Activated CD8-positive, alpha-beta memory T cell treated with anti-CD3 and anti-CD28 coated beads for 48 hours (primary cell): ENCODE measurements around the gene ICA1.

Experiments
- DNase-seq, 3 experiments: peaks; one replicate each; pipeline ENCODE4 v3.0.0-alpha.2; 2020; ENCODE audit warnings: low read depth in 2 of 3, low spot score in 2 of 3

Gene ICA1

GRCh38 chr7:8201846-8202441, 60.0 kb downstream of the ICA1 start:
- DNase-seq: no peak

DNA sequence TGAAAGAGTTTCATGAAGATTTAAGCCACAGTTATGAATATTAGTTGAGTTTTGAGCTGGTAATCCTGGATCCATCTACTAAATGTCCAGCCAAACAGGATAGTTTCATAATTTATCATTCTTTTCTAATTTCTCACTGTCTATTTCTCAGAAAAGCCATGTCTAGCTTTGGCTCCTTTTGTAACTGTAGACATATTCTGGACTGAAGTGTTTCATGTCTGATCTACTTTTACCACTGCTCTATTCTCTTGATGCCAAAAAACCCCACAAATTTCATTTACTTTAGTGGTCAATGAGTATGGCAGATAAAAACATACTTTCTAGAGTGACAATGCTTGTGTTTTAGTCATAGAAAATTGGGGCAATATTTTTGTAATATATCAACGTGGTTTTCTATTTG, 61.2 kb downstream of the ICA1 start:
- DNase-seq: no peak

GRCh38 chr7:8200316-8200715, 61.7 kb downstream of the ICA1 start:
- DNase-seq: no peak

- DNase-seq: no peak
Measured at GRCh38 chr7:8197994-8198698, 63.8 kb downstream of the ICA1 start.

- no peak for DNase-seq
Measured at GRCh38 chr7:8192897-8193296, 69.1 kb downstream of the ICA1 start.

DNA sequence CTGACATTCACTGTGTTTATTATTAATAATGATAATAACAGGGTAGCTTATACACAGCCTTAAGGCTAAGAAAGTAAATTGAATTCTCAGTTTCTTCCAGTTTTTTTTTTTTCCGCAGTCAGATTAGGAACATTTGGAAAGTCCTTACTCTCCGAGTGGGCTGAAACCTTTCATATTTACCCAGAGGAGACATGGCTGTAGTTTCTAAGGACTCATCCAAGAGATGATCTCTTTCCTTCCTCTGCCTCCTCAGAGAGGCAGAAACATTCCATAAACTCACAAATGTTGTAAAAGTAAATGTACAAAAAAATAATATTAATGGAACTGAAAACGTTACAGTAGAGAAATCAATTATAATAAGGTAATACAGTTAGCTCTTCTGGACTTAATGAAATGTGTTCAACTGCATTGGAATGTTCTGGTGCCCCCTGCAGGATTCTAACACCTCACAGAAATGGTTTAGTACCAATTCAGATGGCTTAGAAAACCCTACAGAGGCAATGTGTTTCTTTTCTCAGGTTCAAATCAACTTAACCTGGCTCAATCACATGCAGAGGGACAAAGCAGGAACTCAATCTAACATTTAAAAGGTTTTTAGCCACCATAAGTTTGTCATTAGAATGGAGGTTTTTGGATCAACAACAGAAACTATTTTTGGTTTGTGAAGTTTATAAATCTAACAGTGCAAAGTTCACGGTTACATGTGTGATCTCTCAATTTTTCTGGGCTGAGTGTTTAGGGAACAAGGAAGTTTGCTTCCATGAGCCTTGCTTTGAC, 71.7 kb downstream of the ICA1 start:
- no peak for DNase-seq

DNA sequence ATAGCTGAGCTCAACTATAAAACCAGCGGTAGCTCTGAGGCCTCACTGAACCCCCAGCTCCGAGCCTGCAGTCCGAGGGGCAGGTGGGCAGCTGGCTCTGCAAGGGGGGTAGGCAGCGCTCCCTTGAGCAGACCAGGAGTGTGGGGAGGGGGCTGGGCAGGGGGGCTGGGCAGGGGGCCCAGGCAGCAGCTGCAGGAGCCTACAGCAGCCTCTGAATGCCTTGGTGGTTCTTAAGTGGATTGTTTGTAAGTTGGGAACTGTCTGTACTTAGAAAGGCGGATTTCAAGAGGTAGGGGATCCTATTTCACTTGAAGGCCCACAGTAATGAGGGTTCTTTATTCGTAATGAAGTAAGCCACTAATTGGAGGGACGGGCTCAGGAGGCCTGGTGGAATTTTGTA, 72.3 kb downstream of the ICA1 start:
- no peak for DNase-seq

GRCh38 chr7:8185926-8186683, 75.9 kb downstream of the ICA1 start:
- DNase-seq: no peak

DNA sequence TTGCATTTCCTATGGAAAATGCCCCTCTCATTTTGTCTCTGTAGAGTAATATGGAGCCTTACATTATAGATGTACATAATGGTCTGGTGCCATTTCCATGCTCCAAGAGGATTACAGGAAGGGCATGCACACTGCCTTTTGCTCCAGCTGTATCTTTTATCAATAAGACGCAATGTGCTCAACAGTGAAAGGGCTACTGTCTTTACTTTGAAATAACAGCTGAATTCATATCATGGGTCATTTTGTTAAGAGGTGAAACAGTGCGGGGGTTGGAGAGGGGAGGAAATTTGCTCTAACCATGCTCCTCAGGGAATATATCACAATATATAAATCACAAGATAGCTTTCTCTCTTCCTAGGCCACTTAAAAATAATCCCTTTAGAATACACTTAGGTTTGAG, 77.7 kb downstream of the ICA1 start:
- DNase-seq: no peak

DNA sequence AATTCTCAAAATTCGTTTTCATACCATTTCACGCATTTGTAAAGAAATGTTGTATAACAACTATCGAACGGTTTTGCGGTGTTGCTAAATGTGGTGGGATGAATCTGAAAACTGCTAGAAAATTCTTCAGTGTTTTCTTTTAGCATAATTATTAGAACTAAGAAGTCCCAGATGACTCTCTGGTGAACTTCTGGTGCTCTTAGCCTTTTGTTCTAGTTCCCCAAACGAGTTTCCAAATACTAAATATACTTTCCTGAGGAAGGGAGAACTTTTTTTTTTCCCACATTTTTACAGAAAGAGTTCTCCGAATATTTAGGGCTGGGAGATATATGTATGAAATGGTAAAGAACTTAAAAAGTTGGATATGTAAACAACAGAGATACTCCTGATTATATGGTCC, 82.5 kb downstream of the ICA1 start:
- no peak for DNase-seq

- DNase-seq: no peak
Measured at GRCh38 chr7:8178353-8178752, 83.6 kb downstream of the ICA1 start.

- no peak for DNase-seq
Measured at GRCh38 chr7:8177109-8177933, 84.6 kb downstream of the ICA1 start.

GRCh38 chr7:8176370-8177081, 85.4 kb downstream of the ICA1 start:
- no peak for DNase-seq

GRCh38 chr7:8175929-8176369, 86.0 kb downstream of the ICA1 start:
- DNase-seq: peak in 1 of 3 experiments; percentile 15

GRCh38 chr7:8172372-8173354, 89.3 kb downstream of the ICA1 start:
- no peak for DNase-seq

- DNase-seq: no peak
Measured at GRCh38 chr7:8169171-8169570, 92.8 kb downstream of the ICA1 start.

- DNase-seq: no peak
Measured at GRCh38 chr7:8168336-8168735, 93.6 kb downstream of the ICA1 start.

- DNase-seq: no peak
Measured at GRCh38 chr7:8165150-8165549, 96.8 kb downstream of the ICA1 start.

- no peak for DNase-seq
Measured at GRCh38 chr7:8162181-8162580, 99.8 kb downstream of the ICA1 start.
